HepG2 (cell line): ENCODE data around the gene PTPRC.

ENCODE experiments used
- ATRX ChIP-seq: sonication (generic); formaldehyde crosslinking; IDR thresholded peaks from 2 replicates; pipeline ENCODE4 v1.4.0; 2020; ENCODE audit warnings: missing genetic modification reagents, borderline replicate concordance
- FIP1L1 ChIP-seq: fragments of 200-400 bp; formaldehyde crosslinking; IDR thresholded peaks from 2 replicates; pipeline ENCODE4 v1.6.1; 2018; ENCODE audit warnings: low read depth, mild to moderate bottlenecking, low read length, moderate library complexity, borderline replicate concordance; ENCODE audit not compliant: insufficient read depth
- RAD21 ChIP-seq: fragments of 450-650 bp; formaldehyde crosslinking; IDR thresholded peaks from 2 replicates; pipeline ENCODE4 v1.5.0; 2020; ENCODE audit warnings: mild to moderate bottlenecking
- TCF7 ChIP-seq: sonication (generic); IDR thresholded peaks from 2 replicates; pipeline ENCODE4 v1.6.1; 2016; ENCODE audit warnings: antibody characterized with exemption, low read depth
- ZNF326 ChIP-seq: sonication (generic); formaldehyde crosslinking; IDR thresholded peaks from 2 replicates; pipeline ENCODE4 v1.4.0; 2020; ENCODE audit warnings: missing genetic modification reagents, borderline replicate concordance
- TF ChIP-seq, protein P1 (sequence below): sonication (generic); formaldehyde crosslinking; IDR thresholded peaks from 2 replicates; pipeline ENCODE4 v1.5.0; 2020; ENCODE audit warnings: mild to moderate bottlenecking, missing genetic modification reagents, moderate library complexity
- TF ChIP-seq, protein P2 (sequence below): sonication (generic); formaldehyde crosslinking; IDR thresholded peaks from 2 replicates; pipeline ENCODE4 v1.4.0; 2020; ENCODE audit warnings: low read depth, mild to moderate bottlenecking, missing genetic modification reagents
- TF ChIP-seq, protein P3 (sequence below): sonication (generic); formaldehyde crosslinking; IDR thresholded peaks from 2 replicates; pipeline ENCODE4 v1.4.0; 2020; ENCODE audit warnings: missing genetic modification reagents
- TF ChIP-seq, protein P4 (sequence below): sonication (generic); formaldehyde crosslinking; conservative IDR thresholded peaks from 2 replicates; pipeline ENCODE4 v1.4.0; 2020; ENCODE audit warnings: missing genetic modification reagents
- TF ChIP-seq, protein P5 (sequence below): fragments of 450-650 bp; IDR thresholded peaks from 2 replicates; pipeline ENCODE4 v1.6.1; 2017; ENCODE audit warnings: mild to moderate bottlenecking

DNA sequence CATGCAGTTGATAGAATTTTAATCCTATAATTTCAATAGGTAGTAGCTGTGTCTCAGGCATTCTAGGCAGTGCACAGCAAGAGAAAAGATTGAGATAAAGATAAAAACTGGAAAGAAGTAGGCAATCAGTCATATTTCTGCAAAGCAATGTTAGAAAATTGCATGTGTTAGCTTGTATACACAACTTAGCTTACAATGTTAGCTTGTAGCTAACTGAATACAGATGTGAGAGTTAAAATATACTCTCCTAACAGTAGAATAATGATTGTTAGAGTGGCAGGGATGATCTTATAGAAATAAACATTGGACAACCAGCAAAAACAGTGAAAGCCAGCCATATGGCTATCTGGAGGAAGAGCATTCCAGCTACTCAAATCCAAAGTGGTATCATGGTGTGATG lies 29.0 kb downstream of the PTPRC start:
- TF ChIP-seq, protein P1, sequence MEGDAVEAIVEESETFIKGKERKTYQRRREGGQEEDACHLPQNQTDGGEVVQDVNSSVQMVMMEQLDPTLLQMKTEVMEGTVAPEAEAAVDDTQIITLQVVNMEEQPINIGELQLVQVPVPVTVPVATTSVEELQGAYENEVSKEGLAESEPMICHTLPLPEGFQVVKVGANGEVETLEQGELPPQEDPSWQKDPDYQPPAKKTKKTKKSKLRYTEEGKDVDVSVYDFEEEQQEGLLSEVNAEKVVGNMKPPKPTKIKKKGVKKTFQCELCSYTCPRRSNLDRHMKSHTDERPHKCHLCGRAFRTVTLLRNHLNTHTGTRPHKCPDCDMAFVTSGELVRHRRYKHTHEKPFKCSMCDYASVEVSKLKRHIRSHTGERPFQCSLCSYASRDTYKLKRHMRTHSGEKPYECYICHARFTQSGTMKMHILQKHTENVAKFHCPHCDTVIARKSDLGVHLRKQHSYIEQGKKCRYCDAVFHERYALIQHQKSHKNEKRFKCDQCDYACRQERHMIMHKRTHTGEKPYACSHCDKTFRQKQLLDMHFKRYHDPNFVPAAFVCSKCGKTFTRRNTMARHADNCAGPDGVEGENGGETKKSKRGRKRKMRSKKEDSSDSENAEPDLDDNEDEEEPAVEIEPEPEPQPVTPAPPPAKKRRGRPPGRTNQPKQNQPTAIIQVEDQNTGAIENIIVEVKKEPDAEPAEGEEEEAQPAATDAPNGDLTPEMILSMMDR (CRISPR knock-in tag): no peak
- TF ChIP-seq, protein P2, sequence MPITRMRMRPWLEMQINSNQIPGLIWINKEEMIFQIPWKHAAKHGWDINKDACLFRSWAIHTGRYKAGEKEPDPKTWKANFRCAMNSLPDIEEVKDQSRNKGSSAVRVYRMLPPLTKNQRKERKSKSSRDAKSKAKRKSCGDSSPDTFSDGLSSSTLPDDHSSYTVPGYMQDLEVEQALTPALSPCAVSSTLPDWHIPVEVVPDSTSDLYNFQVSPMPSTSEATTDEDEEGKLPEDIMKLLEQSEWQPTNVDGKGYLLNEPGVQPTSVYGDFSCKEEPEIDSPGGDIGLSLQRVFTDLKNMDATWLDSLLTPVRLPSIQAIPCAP (CRISPR knock-in tag): no peak
- TF ChIP-seq RAD21 (no peak), TCF7 (no peak), ATRX (CRISPR knock-in tag) (no peak), FIP1L1 (no peak), ZNF326 (CRISPR knock-in tag) (no peak)
- TF ChIP-seq, protein P3, sequence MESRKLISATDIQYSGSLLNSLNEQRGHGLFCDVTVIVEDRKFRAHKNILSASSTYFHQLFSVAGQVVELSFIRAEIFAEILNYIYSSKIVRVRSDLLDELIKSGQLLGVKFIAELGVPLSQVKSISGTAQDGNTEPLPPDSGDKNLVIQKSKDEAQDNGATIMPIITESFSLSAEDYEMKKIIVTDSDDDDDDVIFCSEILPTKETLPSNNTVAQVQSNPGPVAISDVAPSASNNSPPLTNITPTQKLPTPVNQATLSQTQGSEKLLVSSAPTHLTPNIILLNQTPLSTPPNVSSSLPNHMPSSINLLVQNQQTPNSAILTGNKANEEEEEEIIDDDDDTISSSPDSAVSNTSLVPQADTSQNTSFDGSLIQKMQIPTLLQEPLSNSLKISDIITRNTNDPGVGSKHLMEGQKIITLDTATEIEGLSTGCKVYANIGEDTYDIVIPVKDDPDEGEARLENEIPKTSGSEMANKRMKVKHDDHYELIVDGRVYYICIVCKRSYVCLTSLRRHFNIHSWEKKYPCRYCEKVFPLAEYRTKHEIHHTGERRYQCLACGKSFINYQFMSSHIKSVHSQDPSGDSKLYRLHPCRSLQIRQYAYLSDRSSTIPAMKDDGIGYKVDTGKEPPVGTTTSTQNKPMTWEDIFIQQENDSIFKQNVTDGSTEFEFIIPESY (CRISPR knock-in tag): no peak
- TF ChIP-seq, protein P4, sequence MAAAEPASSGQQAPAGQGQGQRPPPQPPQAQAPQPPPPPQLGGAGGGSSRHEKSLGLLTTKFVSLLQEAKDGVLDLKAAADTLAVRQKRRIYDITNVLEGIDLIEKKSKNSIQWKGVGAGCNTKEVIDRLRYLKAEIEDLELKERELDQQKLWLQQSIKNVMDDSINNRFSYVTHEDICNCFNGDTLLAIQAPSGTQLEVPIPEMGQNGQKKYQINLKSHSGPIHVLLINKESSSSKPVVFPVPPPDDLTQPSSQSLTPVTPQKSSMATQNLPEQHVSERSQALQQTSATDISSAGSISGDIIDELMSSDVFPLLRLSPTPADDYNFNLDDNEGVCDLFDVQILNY: no peak
- TF ChIP-seq, protein P5, sequence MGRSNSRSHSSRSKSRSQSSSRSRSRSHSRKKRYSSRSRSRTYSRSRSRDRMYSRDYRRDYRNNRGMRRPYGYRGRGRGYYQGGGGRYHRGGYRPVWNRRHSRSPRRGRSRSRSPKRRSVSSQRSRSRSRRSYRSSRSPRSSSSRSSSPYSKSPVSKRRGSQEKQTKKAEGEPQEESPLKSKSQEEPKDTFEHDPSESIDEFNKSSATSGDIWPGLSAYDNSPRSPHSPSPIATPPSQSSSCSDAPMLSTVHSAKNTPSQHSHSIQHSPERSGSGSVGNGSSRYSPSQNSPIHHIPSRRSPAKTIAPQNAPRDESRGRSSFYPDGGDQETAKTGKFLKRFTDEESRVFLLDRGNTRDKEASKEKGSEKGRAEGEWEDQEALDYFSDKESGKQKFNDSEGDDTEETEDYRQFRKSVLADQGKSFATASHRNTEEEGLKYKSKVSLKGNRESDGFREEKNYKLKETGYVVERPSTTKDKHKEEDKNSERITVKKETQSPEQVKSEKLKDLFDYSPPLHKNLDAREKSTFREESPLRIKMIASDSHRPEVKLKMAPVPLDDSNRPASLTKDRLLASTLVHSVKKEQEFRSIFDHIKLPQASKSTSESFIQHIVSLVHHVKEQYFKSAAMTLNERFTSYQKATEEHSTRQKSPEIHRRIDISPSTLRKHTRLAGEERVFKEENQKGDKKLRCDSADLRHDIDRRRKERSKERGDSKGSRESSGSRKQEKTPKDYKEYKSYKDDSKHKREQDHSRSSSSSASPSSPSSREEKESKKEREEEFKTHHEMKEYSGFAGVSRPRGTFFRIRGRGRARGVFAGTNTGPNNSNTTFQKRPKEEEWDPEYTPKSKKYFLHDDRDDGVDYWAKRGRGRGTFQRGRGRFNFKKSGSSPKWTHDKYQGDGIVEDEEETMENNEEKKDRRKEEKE: no peak
